ENCODE measurements around the gene CMPK1.

Gene CMPK1

GRCh38 chr1:47361380-47361779 lies 27.8 kb downstream of the CMPK1 start:
- no peaks in the 10 kb centered on the region for H3K9me3 ChIP-seq (replicated peaks in 1 of 2; ENCODE audit: control insufficient read depth in 2 of 2, insufficient read depth in 1 of 2, low read depth in 1 of 2, low read length in 2 of 2)
- no peaks in the 10 kb centered on the region for H3K27me3 ChIP-seq (ENCODE audit: control insufficient read depth in 3 of 3, insufficient read depth in 3 of 3, low read depth in 1 of 3, low read length in 3 of 3)
- no peaks in the 10 kb centered on the region for H3K79me1 ChIP-seq (ENCODE audit: low read depth, low read length)
- H3K36me3 ChIP-seq (replicated peaks in 1 of 2; ENCODE audit: control insufficient read depth in 2 of 2, insufficient read depth in 2 of 2, low read length in 2 of 2): peaks cover 0 to 4% of the 10 kb centered on the region in 2 donors
- no peak overlapping the region for H2BK12ac ChIP-seq (ENCODE audit: low read length)
- H4K8ac ChIP-seq (ENCODE audit: low read depth, low read length): no peak overlapping the region
- no peak overlapping the region for H3K4me2 ChIP-seq (ENCODE audit: insufficient read depth, low read length, poor library complexity, severe bottlenecking)
- no peaks in the 10 kb centered on the region for H3K4me1 ChIP-seq (ENCODE audit: control insufficient read depth in 2 of 2, insufficient read depth in 1 of 2, low read depth in 1 of 2, low read length in 2 of 2)
- H3K4ac ChIP-seq (ENCODE audit: low read length): no peak overlapping the region
- DNase-seq (ENCODE audit: low spot score): no peak
- H2BK120ac ChIP-seq (ENCODE audit: low read depth, low read length): no peak overlapping the region
- no peak overlapping the region for H3K27ac ChIP-seq (replicated peaks; ENCODE audit: low read length)
- no peak overlapping the region for H2BK15ac ChIP-seq (ENCODE audit: low read length)
- no peak overlapping the region for H3K18ac ChIP-seq (ENCODE audit: low read length)
- H2AK5ac ChIP-seq (ENCODE audit: low read depth, low read length): no peak overlapping the region
- no peak overlapping the region for H2BK5ac ChIP-seq (ENCODE audit: low read length)
- no peak overlapping the region for H3K9ac ChIP-seq (ENCODE audit: low read depth, low read length, poor library complexity)
- H4K91ac ChIP-seq (ENCODE audit: low read depth, low read length, poor library complexity): no peak overlapping the region
- WGBS, 2 donors (ENCODE audit: extremely low coverage in 2 of 2, insufficient read length in 2 of 2, insufficient replicate concordance in 1 of 2): no CpG with 5 or more reads among the region's 3 CpGs
- H3K14ac ChIP-seq (ENCODE audit: low read length): no peak overlapping the region
- H3K23ac ChIP-seq (ENCODE audit: low read depth, low read length, poor library complexity): no peak overlapping the region
- H3K4me3 ChIP-seq (ENCODE audit: low read length in 2 of 2): no peak overlapping the region
- no peak overlapping the region for H2AFZ ChIP-seq (ENCODE audit: low read length)

- H3K36me3 ChIP-seq (replicated peaks in 1 of 2; ENCODE audit: control insufficient read depth in 2 of 2, insufficient read depth in 2 of 2, low read length in 2 of 2): peaks cover 0 to 4% of the 10 kb centered on the region in 2 donors
- H4K8ac ChIP-seq (ENCODE audit: low read depth, low read length): no peak overlapping the region
- H2AFZ ChIP-seq (ENCODE audit: low read length): no peak overlapping the region
- no peak overlapping the region for H2BK5ac ChIP-seq (ENCODE audit: low read length)
- H3K4me1 ChIP-seq (ENCODE audit: control insufficient read depth in 2 of 2, insufficient read depth in 1 of 2, low read depth in 1 of 2, low read length in 2 of 2): no peaks in the 10 kb centered on the region
- no peak overlapping the region for H2BK120ac ChIP-seq (ENCODE audit: low read depth, low read length)
- no peak overlapping the region for H2BK12ac ChIP-seq (ENCODE audit: low read length)
- no peak overlapping the region for H2BK15ac ChIP-seq (ENCODE audit: low read length)
- no peaks in the 10 kb centered on the region for H3K79me1 ChIP-seq (ENCODE audit: low read depth, low read length)
- H4K91ac ChIP-seq (ENCODE audit: low read depth, low read length, poor library complexity): no peak overlapping the region
- no peak overlapping the region for H2AK5ac ChIP-seq (ENCODE audit: low read depth, low read length)
- H3K27ac ChIP-seq (replicated peaks; ENCODE audit: low read length): no peak overlapping the region
- H3K9me3 ChIP-seq (replicated peaks in 1 of 2; ENCODE audit: control insufficient read depth in 2 of 2, insufficient read depth in 1 of 2, low read depth in 1 of 2, low read length in 2 of 2): no peaks in the 10 kb centered on the region
- H3K14ac ChIP-seq (ENCODE audit: low read length): no peak overlapping the region
- H3K4ac ChIP-seq (ENCODE audit: low read length): no peak overlapping the region
- no CpG with 5 or more reads among the region's 1 CpG for WGBS, 2 donors (ENCODE audit: extremely low coverage in 2 of 2, insufficient read length in 2 of 2, insufficient replicate concordance in 1 of 2)
- H3K4me2 ChIP-seq (ENCODE audit: insufficient read depth, low read length, poor library complexity, severe bottlenecking): no peak overlapping the region
- H3K4me3 ChIP-seq (ENCODE audit: low read length in 2 of 2): no peak overlapping the region
- H3K9ac ChIP-seq (ENCODE audit: low read depth, low read length, poor library complexity): no peak overlapping the region
- H3K23ac ChIP-seq (ENCODE audit: low read depth, low read length, poor library complexity): no peak overlapping the region
- no peaks in the 10 kb centered on the region for H3K27me3 ChIP-seq (ENCODE audit: control insufficient read depth in 3 of 3, insufficient read depth in 3 of 3, low read depth in 1 of 3, low read length in 3 of 3)
- DNase-seq (ENCODE audit: low spot score): no peak
- no peak overlapping the region for H3K18ac ChIP-seq (ENCODE audit: low read length)
These were observed 29.2 kb downstream of the CMPK1 start for GRCh38 chr1:47362828-47363227.

GRCh38 chr1:47367651-47368050 lies 34.1 kb downstream of the CMPK1 start:
- H3K9me3 ChIP-seq (replicated peaks in 1 of 2; ENCODE audit: control insufficient read depth in 2 of 2, insufficient read depth in 1 of 2, low read depth in 1 of 2, low read length in 2 of 2): no peaks in the 10 kb centered on the region
- H3K4ac ChIP-seq (ENCODE audit: low read length): no peak overlapping the region
- H3K27ac ChIP-seq (replicated peaks; ENCODE audit: low read length): no peak overlapping the region
- H3K14ac ChIP-seq (ENCODE audit: low read length): no peak overlapping the region
- H2BK5ac ChIP-seq (ENCODE audit: low read length): no peak overlapping the region
- no peak overlapping the region for H3K9ac ChIP-seq (ENCODE audit: low read depth, low read length, poor library complexity)
- H2BK15ac ChIP-seq (ENCODE audit: low read length): no peak overlapping the region
- no peak overlapping the region for H2BK12ac ChIP-seq (ENCODE audit: low read length)
- H3K23ac ChIP-seq (ENCODE audit: low read depth, low read length, poor library complexity): no peak overlapping the region
- no peak overlapping the region for H2AK5ac ChIP-seq (ENCODE audit: low read depth, low read length)
- DNase-seq (ENCODE audit: low spot score): no peak
- H3K4me3 ChIP-seq (ENCODE audit: low read length in 2 of 2): no peak overlapping the region
- H2BK120ac ChIP-seq (ENCODE audit: low read depth, low read length): no peak overlapping the region
- peaks cover 5 to 41% of the 10 kb centered on the region in 2 donors for H3K36me3 ChIP-seq (replicated peaks in 1 of 2; ENCODE audit: control insufficient read depth in 2 of 2, insufficient read depth in 2 of 2, low read length in 2 of 2)
- H3K27me3 ChIP-seq (ENCODE audit: control insufficient read depth in 3 of 3, insufficient read depth in 3 of 3, low read depth in 1 of 3, low read length in 3 of 3): no peaks in the 10 kb centered on the region
- no peak overlapping the region for H3K18ac ChIP-seq (ENCODE audit: low read length)
- no peak overlapping the region for H4K8ac ChIP-seq (ENCODE audit: low read depth, low read length)
- H2AFZ ChIP-seq (ENCODE audit: low read length): no peak overlapping the region
- H3K79me1 ChIP-seq (ENCODE audit: low read depth, low read length): no peaks in the 10 kb centered on the region
- WGBS, 2 donors (ENCODE audit: extremely low coverage in 2 of 2, insufficient read length in 2 of 2, insufficient replicate concordance in 1 of 2): no CpG with 5 or more reads among the region's 7 CpGs
- H3K4me1 ChIP-seq (ENCODE audit: control insufficient read depth in 2 of 2, insufficient read depth in 1 of 2, low read depth in 1 of 2, low read length in 2 of 2): no peaks in the 10 kb centered on the region
- no peak overlapping the region for H3K4me2 ChIP-seq (ENCODE audit: insufficient read depth, low read length, poor library complexity, severe bottlenecking)
- H4K91ac ChIP-seq (ENCODE audit: low read depth, low read length, poor library complexity): no peak overlapping the region

- H3K4me1 ChIP-seq (ENCODE audit: control insufficient read depth in 2 of 2, insufficient read depth in 1 of 2, low read depth in 1 of 2, low read length in 2 of 2): no peaks in the 10 kb centered on the region
- H3K9ac ChIP-seq (ENCODE audit: low read depth, low read length, poor library complexity): no peak overlapping the region
- no peak overlapping the region for H3K18ac ChIP-seq (ENCODE audit: low read length)
- H3K23ac ChIP-seq (ENCODE audit: low read depth, low read length, poor library complexity): no peak overlapping the region
- no peaks in the 10 kb centered on the region for H3K27me3 ChIP-seq (ENCODE audit: control insufficient read depth in 3 of 3, insufficient read depth in 3 of 3, low read depth in 1 of 3, low read length in 3 of 3)
- H3K9me3 ChIP-seq (replicated peaks in 1 of 2; ENCODE audit: control insufficient read depth in 2 of 2, insufficient read depth in 1 of 2, low read depth in 1 of 2, low read length in 2 of 2): no peaks in the 10 kb centered on the region
- no peak overlapping the region for H2BK15ac ChIP-seq (ENCODE audit: low read length)
- no peak for DNase-seq (ENCODE audit: low spot score)
- peaks cover 5 to 74% of the 10 kb centered on the region in 2 donors for H3K36me3 ChIP-seq (replicated peaks in 1 of 2; ENCODE audit: control insufficient read depth in 2 of 2, insufficient read depth in 2 of 2, low read length in 2 of 2)
- H3K27ac ChIP-seq (replicated peaks; ENCODE audit: low read length): no peak overlapping the region
- H4K8ac ChIP-seq (ENCODE audit: low read depth, low read length): no peak overlapping the region
- H3K4ac ChIP-seq (ENCODE audit: low read length): no peak overlapping the region
- no peak overlapping the region for H2BK5ac ChIP-seq (ENCODE audit: low read length)
- H3K79me1 ChIP-seq (ENCODE audit: low read depth, low read length): no peaks in the 10 kb centered on the region
- H4K91ac ChIP-seq (ENCODE audit: low read depth, low read length, poor library complexity): no peak overlapping the region
- no peak overlapping the region for H2BK120ac ChIP-seq (ENCODE audit: low read depth, low read length)
- H2AFZ ChIP-seq (ENCODE audit: low read length): no peak overlapping the region
- H3K4me3 ChIP-seq (ENCODE audit: low read length in 2 of 2): no peak overlapping the region
- H3K4me2 ChIP-seq (ENCODE audit: insufficient read depth, low read length, poor library complexity, severe bottlenecking): no peak overlapping the region
- H2AK5ac ChIP-seq (ENCODE audit: low read depth, low read length): no peak overlapping the region
- no peak overlapping the region for H2BK12ac ChIP-seq (ENCODE audit: low read length)
- no peak overlapping the region for H3K14ac ChIP-seq (ENCODE audit: low read length)
These were observed 37.5 kb downstream of the CMPK1 start for GRCh38 chr1:47371016-47371517.
